Subcutaneous abdominal adipose tissue (tissue), 5 donors: ENCODE results near the gene C16orf78.

Source experiments
- H3K27ac ChIP-seq: one replicate; pipeline ENCODE4 v1.7.0; 2013; ENCODE audit warnings: low read depth, mild to moderate bottlenecking, inconsistent platforms, low read length, moderate library complexity
- H3K27me3 ChIP-seq, 5 donors: one replicate each; pipeline ENCODE4 v1.7.0; 2013; ENCODE audit warnings: low read length in 5 of 5, inconsistent platforms in 1 of 5; ENCODE audit not compliant: control insufficient read depth in 5 of 5, insufficient read depth in 4 of 5
- H3K36me3 ChIP-seq, 5 donors: one replicate each; pipeline ENCODE4 v1.7.0; 2013; ENCODE audit warnings: low read length in 5 of 5; ENCODE audit not compliant: control insufficient read depth in 5 of 5, insufficient read depth in 5 of 5
- H3K4me1 ChIP-seq, 5 donors: one replicate each; pipeline ENCODE4 v1.7.0; 2013; ENCODE audit warnings: low read length in 5 of 5, mild to moderate bottlenecking in 3 of 5, moderate library complexity in 1 of 5; ENCODE audit not compliant: control insufficient read depth in 5 of 5, insufficient read depth in 5 of 5
- H3K4me3 ChIP-seq, 5 donors: one replicate each; pipeline ENCODE4 v1.7.0; 2013; ENCODE audit warnings: low read length in 5 of 5, low read depth in 1 of 5
- H3K9ac ChIP-seq, 5 donors: one replicate each; pipeline ENCODE4 v1.7.0; 2013; ENCODE audit warnings: low read length in 5 of 5, mild to moderate bottlenecking in 4 of 5, moderate library complexity in 3 of 5
- H3K9me3 ChIP-seq, 5 donors: one replicate each; pipeline ENCODE4 v1.7.0; 2013; ENCODE audit warnings: low read length in 5 of 5; ENCODE audit not compliant: control insufficient read depth in 5 of 5
- donor health status: healthy.
- donor health status: healthy.
- donor health status: healthy.
- donor health status: healthy.
- donor health status: healthy.

C16orf78 gene

GRCh38 chr16:49419862-49420261, 46.3 kb downstream of the C16orf78 start:
- Histone ChIP-seq H3K4me1 (no peaks in the 10 kb centered on the region), H3K9ac (no peak overlapping the region)

GRCh38 chr16:49422896-49423295, 49.3 kb downstream of the C16orf78 start:
- Histone ChIP-seq H3K36me3 (no peaks in the 10 kb centered on the region), H3K9ac (no peak overlapping the region), H3K9me3 (no peaks in the 10 kb centered on the region), H3K4me3 (no peak overlapping the region), H3K4me1 (no peaks in the 10 kb centered on the region), H3K27ac (no peak overlapping the region), H3K27me3 (peaks cover 0 to 6% (median 3%) of the 10 kb centered on the region in 5 donors)

More at GRCh38 chr16:49419862-49420261, 46.3 kb downstream of the C16orf78 start:
- no peaks in the 10 kb centered on the region for H3K9me3 ChIP-seq
- no peaks in the 10 kb centered on the region for H3K36me3 ChIP-seq
- peaks cover 0 to 8% (median 3%) of the 10 kb centered on the region in 5 donors for H3K27me3 ChIP-seq
- no peak overlapping the region for H3K27ac ChIP-seq
- no peak overlapping the region for H3K4me3 ChIP-seq

- no peak overlapping the region for H3K9ac ChIP-seq
- no peaks in the 10 kb centered on the region for H3K36me3 ChIP-seq
- no peak overlapping the region for H3K4me3 ChIP-seq
- no peak overlapping the region for H3K27ac ChIP-seq
- peaks cover 0 to 10% (median 6%) of the 10 kb centered on the region in 5 donors for H3K9me3 ChIP-seq
- H3K27me3 ChIP-seq: peaks cover 0 to 5% (median 3%) of the 10 kb centered on the region in 5 donors
- H3K4me1 ChIP-seq: no peaks in the 10 kb centered on the region
Observed at GRCh38 chr16:49424961-49425360, 51.4 kb downstream of the C16orf78 start.

- peaks cover 0 to 10% (median 6%) of the 10 kb centered on the region in 5 donors for H3K9me3 ChIP-seq
Observed at GRCh38 chr16:49427771-49428170, 54.2 kb downstream of the C16orf78 start.

GRCh38 chr16:49428808-49429207, 55.2 kb downstream of the C16orf78 start:
- Histone ChIP-seq H3K36me3 (no peaks in the 10 kb centered on the region), H3K4me1 (no peaks in the 10 kb centered on the region), H3K4me3 (no peak overlapping the region), H3K9me3 (peaks cover 0 to 10% (median 6%) of the 10 kb centered on the region in 5 donors), H3K27ac (no peak overlapping the region), H3K27me3 (peaks cover 0 to 9% (median 5%) of the 10 kb centered on the region in 5 donors), H3K9ac (no peak overlapping the region)

More at GRCh38 chr16:49427771-49428170, 54.2 kb downstream of the C16orf78 start:
- Histone ChIP-seq H3K36me3 (no peaks in the 10 kb centered on the region), H3K9ac (no peak overlapping the region), H3K4me1 (no peaks in the 10 kb centered on the region), H3K27me3 (peaks cover 0 to 9% (median 5%) of the 10 kb centered on the region in 5 donors), H3K4me3 (no peak overlapping the region), H3K27ac (no peak overlapping the region)

GRCh38 chr16:49431040-49431439, 57.4 kb downstream of the C16orf78 start:
- Histone ChIP-seq H3K27me3 (peaks cover 0 to 9% (median 5%) of the 10 kb centered on the region in 5 donors), H3K9me3 (peaks cover 0 to 10% (median 6%) of the 10 kb centered on the region in 5 donors), H3K4me3 (no peak overlapping the region), H3K27ac (no peak overlapping the region), H3K36me3 (no peaks in the 10 kb centered on the region), H3K9ac (no peak overlapping the region), H3K4me1 (no peaks in the 10 kb centered on the region)

GRCh38 chr16:49431591-49432290, 58.1 kb downstream of the C16orf78 start:
- H3K27ac ChIP-seq: no peak overlapping the region
- peaks cover 0 to 4% (median 3%) of the 10 kb centered on the region in 5 donors for H3K4me1 ChIP-seq
- H3K9ac ChIP-seq: no peak overlapping the region
- no peaks in the 10 kb centered on the region for H3K36me3 ChIP-seq
- H3K9me3 ChIP-seq: peaks cover 0 to 10% (median 6%) of the 10 kb centered on the region in 5 donors
- H3K27me3 ChIP-seq: peaks cover 0 to 9% (median 5%) of the 10 kb centered on the region in 5 donors
- no peak overlapping the region for H3K4me3 ChIP-seq

GRCh38 chr16:49434733-49435132, 61.1 kb downstream of the C16orf78 start:
- Histone ChIP-seq H3K9me3 (no peaks in the 10 kb centered on the region), H3K27ac (no peak overlapping the region), H3K4me1 (peaks cover 0 to 27% (median 4%) of the 10 kb centered on the region in 5 donors), H3K9ac (no peak overlapping the region), H3K4me3 (no peak overlapping the region), H3K36me3 (no peaks in the 10 kb centered on the region), H3K27me3 (peaks cover 0 to 9% (median 5%) of the 10 kb centered on the region in 5 donors)

GRCh38 chr16:49436181-49436580, 62.6 kb downstream of the C16orf78 start:
- peaks cover 0 to 9% (median 7%) of the 10 kb centered on the region in 5 donors for H3K27me3 ChIP-seq

GRCh38 chr16:49437344-49437743, 63.7 kb downstream of the C16orf78 start:
- H3K9me3 ChIP-seq: no peaks in the 10 kb centered on the region
- H3K4me1 ChIP-seq: peaks cover 4 to 54% (median 18%) of the 10 kb centered on the region in 5 donors
- no peaks in the 10 kb centered on the region for H3K36me3 ChIP-seq
- H3K4me3 ChIP-seq: no peak overlapping the region
- H3K27me3 ChIP-seq: peaks cover 0 to 4% (median 2%) of the 10 kb centered on the region in 5 donors
- no peak overlapping the region for H3K27ac ChIP-seq
- no peak overlapping the region for H3K9ac ChIP-seq

More at GRCh38 chr16:49436181-49436580, 62.6 kb downstream of the C16orf78 start:
- no peak overlapping the region for H3K4me3 ChIP-seq
- H3K9ac ChIP-seq: no peak overlapping the region
- no peaks in the 10 kb centered on the region for H3K36me3 ChIP-seq
- no peaks in the 10 kb centered on the region for H3K9me3 ChIP-seq
- peaks cover 1 to 42% (median 14%) of the 10 kb centered on the region in 5 donors for H3K4me1 ChIP-seq
- no peak overlapping the region for H3K27ac ChIP-seq
